Vagina (tissue), 2 donors: ENCODE data around the gene HAS3.

Experiments used
- POLR2A ChIP-seq, 2 donors: fragments of 450-650 bp; IDR thresholded peaks; one replicate each; pipeline ENCODE4 v1.6.1; 2017; ENCODE audit warnings: antibody characterized with exemption in 2 of 2, mild to moderate bottlenecking in 2 of 2, moderate library complexity in 2 of 2
- TF ChIP-seq, protein P1 (sequence below), 3 experiments: fragments of 450-650 bp in 2 of 3; fragments of 200-600 bp in 1 of 3; sonication (generic) in 1 of 3; IDR thresholded peaks; one replicate each; pipeline ENCODE4 v1.5.1; 2017 to 2019; ENCODE audit warnings: antibody characterized with exemption in 3 of 3, mild to moderate bottlenecking in 2 of 3, moderate library complexity in 2 of 3

GRCh38 chr16:69123910-69124309 lies 18.5 kb downstream of the HAS3 start:
- TF ChIP-seq POLR2A (IDR thresholded peaks at IDR 0.05) = no peak
- TF ChIP-seq, protein P1, sequence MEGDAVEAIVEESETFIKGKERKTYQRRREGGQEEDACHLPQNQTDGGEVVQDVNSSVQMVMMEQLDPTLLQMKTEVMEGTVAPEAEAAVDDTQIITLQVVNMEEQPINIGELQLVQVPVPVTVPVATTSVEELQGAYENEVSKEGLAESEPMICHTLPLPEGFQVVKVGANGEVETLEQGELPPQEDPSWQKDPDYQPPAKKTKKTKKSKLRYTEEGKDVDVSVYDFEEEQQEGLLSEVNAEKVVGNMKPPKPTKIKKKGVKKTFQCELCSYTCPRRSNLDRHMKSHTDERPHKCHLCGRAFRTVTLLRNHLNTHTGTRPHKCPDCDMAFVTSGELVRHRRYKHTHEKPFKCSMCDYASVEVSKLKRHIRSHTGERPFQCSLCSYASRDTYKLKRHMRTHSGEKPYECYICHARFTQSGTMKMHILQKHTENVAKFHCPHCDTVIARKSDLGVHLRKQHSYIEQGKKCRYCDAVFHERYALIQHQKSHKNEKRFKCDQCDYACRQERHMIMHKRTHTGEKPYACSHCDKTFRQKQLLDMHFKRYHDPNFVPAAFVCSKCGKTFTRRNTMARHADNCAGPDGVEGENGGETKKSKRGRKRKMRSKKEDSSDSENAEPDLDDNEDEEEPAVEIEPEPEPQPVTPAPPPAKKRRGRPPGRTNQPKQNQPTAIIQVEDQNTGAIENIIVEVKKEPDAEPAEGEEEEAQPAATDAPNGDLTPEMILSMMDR (IDR thresholded peaks at IDR 0.05) = peak; percentile 62 to 68 (median 66)
